Stimulated activated CD8-positive, alpha-beta memory T cell treated with anti-CD3 and anti-CD28 coated beads, Interleukin-12 subunit alpha, Interleukin-12 subunit beta, amount 100 ng/mL, for 4 hours (primary cell): ENCODE results near the gene DHX34.
"Not testable (repeated sequence)": the region's sequence is repeated elsewhere in the genome, so short reads cannot be mapped to it uniquely, and the experiment has no call there.

Source experiments
- DNase-seq: peaks from one replicate; pipeline ENCODE4 v3.0.0-alpha.2; 2020; ENCODE audit warnings: low read depth

Gene DHX34

GRCh38 chr19:47331490-47331889 is 17.6 kb upstream of the DHX34 start:
- no peak for DNase-seq

GRCh38 chr19:47331931-47332547 is 17.1 kb upstream of the DHX34 start, which contains the start of gene C5AR2:
Gene C5AR2, plus strand, starts transcription at chr19:47332175. Its CDS starts 8,625 bp downstream, at chr19:47340800.
- no peak for DNase-seq

GRCh38 chr19:47336765-47337718 is 12.1 kb upstream of the DHX34 start:
- not testable (repeated sequence) for DNase-seq

- DNase-seq, result no peak
Measured at GRCh38 chr19:47339196-47339880, 9.8 kb upstream of the DHX34 start.

GRCh38 chr19:47340477-47341208 is 8.5 kb upstream of the DHX34 start:
- no peak for DNase-seq

GRCh38 chr19:47341734-47342133 is 7.4 kb upstream of the DHX34 start:
- DNase-seq, result no peak

- DNase-seq, result no peak
Measured at GRCh38 chr19:47343194-47343802, 5.8 kb upstream of the DHX34 start.

- DNase-seq, result no peak
Measured at GRCh38 chr19:47344425-47344824, 4.7 kb upstream of the DHX34 start.

GRCh38 chr19:47346024-47346423 is 3.1 kb upstream of the DHX34 start:
- not testable (repeated sequence) for DNase-seq

GRCh38 chr19:47350630-47351029 is 1.5 kb downstream of the DHX34 start:
- DNase-seq, result no peak

- no peak for DNase-seq
Measured at GRCh38 chr19:47351548-47351947, 2.4 kb downstream of the DHX34 start.

GRCh38 chr19:47352095-47352494 is 3.0 kb downstream of the DHX34 start:
- no peak for DNase-seq

- DNase-seq, result no peak
Measured at GRCh38 chr19:47353307-47353712, 4.2 kb downstream of the DHX34 start.

- no peak for DNase-seq
Measured at GRCh38 chr19:47356900-47357299, 7.8 kb downstream of the DHX34 start.

GRCh38 chr19:47357788-47358680 is 8.9 kb downstream of the DHX34 start:
- DNase-seq, result no peak

GRCh38 chr19:47358936-47359335 is 9.8 kb downstream of the DHX34 start:
- DNase-seq, result no peak

- DNase-seq, result no peak
Measured at GRCh38 chr19:47362321-47362720, 13.2 kb downstream of the DHX34 start.

- no peak for DNase-seq
Measured at GRCh38 chr19:47363758-47364531, 14.8 kb downstream of the DHX34 start.

GRCh38 chr19:47365455-47365854 is 16.3 kb downstream of the DHX34 start:
- not testable (repeated sequence) for DNase-seq
